Endodermal cell (in vitro differentiated cells): ENCODE results near the gene ZNF701. TPM values are rescaled to one million over a fixed set of nuclear protein-coding genes. Genes with fewer than 3 reads are reported as not detected.
"Not testable (repeated sequence)": the region's sequence is repeated elsewhere in the genome, so short reads cannot be mapped to it uniquely, and the experiment has no call there.

Experiments used
- DNase-seq: peaks from one replicate; pipeline ENCODE4 v3.0.0-alpha.2; 2017
- H3K27ac ChIP-seq: 2 replicates; pipeline ENCODE4 v1.5.1; 2013; ENCODE audit warnings: mild to moderate bottlenecking, low read depth, low read length, moderate library complexity
- H3K27me3 ChIP-seq: 2 replicates; pipeline ENCODE4 v1.6.1; 2013; ENCODE audit warnings: mild to moderate bottlenecking, low read length, moderate library complexity; ENCODE audit not compliant: insufficient read depth, control insufficient read depth, poor library complexity, severe bottlenecking
- H3K36me3 ChIP-seq: 2 replicates; pipeline ENCODE4 v1.7.0; 2013; ENCODE audit warnings: mild to moderate bottlenecking, low read length, moderate library complexity; ENCODE audit not compliant: control insufficient read depth, insufficient read depth
- H3K4me1 ChIP-seq: one replicate; pipeline ENCODE4 v1.7.0; 2013; ENCODE audit warnings: low read length; ENCODE audit not compliant: control insufficient read depth, insufficient read depth
- H3K4me3 ChIP-seq: 2 replicates; pipeline ENCODE4 v1.5.1; 2013; ENCODE audit warnings: mild to moderate bottlenecking, low read length, moderate library complexity
- H3K9ac ChIP-seq: 2 replicates; pipeline ENCODE4 v1.6.1; 2013; ENCODE audit warnings: mild to moderate bottlenecking, low read length, moderate library complexity; ENCODE audit not compliant: poor library complexity, severe bottlenecking; ENCODE audit errors: extremely low read depth
- H3K9me3 ChIP-seq: 2 replicates; pipeline ENCODE4 v1.6.1; 2013; ENCODE audit warnings: mild to moderate bottlenecking, low read length, moderate library complexity; ENCODE audit not compliant: control insufficient read depth
- H3K27ac Mint-ChIP-seq: 2 replicates; pipeline ENCODE4 v1.8.0; 2020; ENCODE audit warnings: mixed read lengths
- H3K27me3 Mint-ChIP-seq: 2 replicates; pipeline ENCODE4 v1.8.0; 2021; ENCODE audit warnings: mild to moderate bottlenecking, mixed read lengths; ENCODE audit not compliant: insufficient read depth
- H3K36me3 Mint-ChIP-seq: 2 replicates; pipeline ENCODE4 v1.8.0; 2020; ENCODE audit warnings: low read depth, mixed read lengths
- H3K4me1 Mint-ChIP-seq: 2 replicates; pipeline ENCODE4 v1.8.0; 2020; ENCODE audit warnings: mixed read lengths
- H3K4me3 Mint-ChIP-seq: 2 replicates; pipeline ENCODE4 v1.8.0; 2020; ENCODE audit warnings: mild to moderate bottlenecking, moderate library complexity, mixed read lengths
- H3K9me3 Mint-ChIP-seq: 2 replicates; pipeline ENCODE4 v1.8.0; 2020; ENCODE audit warnings: mild to moderate bottlenecking, mixed read lengths
- WGBS, 2 experiments: methylation state at CpG; one replicate each; pipeline versions ENCODE4 v1.1.5 to v1.1.7; 2013; ENCODE audit warnings: missing lambda C conversion rate in 2 of 2, mixed read lengths in 1 of 2; ENCODE audit not compliant: insufficient coverage in 1 of 2, insufficient read length in 1 of 2; 5-methylcytosine and 5-hydroxymethylcytosine counted together
- total RNA-seq, 2 donors: library from RNA; stranded (reverse); fragmentation: NEBNext Ultra II Directional in 1 of 2; extraction: Animal tissue kit (Norgen Biotek cat#: 25700) in 1 of 2; gene quantifications; 2 replicates in 1 of 2; 3 replicates in 1 of 2; pipeline ENCODE4 v1.2.1, GENCODE V29; 2021
- TF ChIP-seq, protein P1 (sequence below): fragments of 200-600 bp; sonication (generic); conservative IDR thresholded peaks from 2 replicates; pipeline ENCODE4 v1.5.0; 2021; ENCODE audit warnings: antibody characterized with exemption, mild to moderate bottlenecking

Gene ZNF701
- total RNA-seq, 2 donors from 2014 or later, result 42.0 to 45.3 TPM

DNA sequence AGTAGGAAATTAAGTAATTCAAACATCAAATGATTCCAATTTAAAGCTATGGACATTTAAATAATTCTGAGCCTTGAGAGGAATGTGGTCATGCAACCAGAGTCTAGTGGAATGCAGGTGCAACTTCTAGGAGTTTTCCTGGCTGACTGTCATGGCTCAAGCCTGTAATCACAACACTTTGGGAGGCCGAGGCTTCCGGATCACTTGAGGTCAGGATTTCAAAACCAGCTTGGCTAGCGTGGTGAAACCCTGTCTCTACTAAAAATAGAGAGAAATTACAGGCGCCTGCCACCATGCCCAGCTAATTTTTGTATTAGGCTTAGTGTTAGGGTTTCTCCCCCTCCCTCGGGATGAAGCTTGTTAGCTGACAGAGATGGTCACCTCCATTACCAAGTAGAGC, 36.2 kb upstream of the ZNF701 start:
- Mint-ChIP-seq H3K9me3 (no peaks in the 10 kb centered on the region), H3K27me3 (no peaks in the 10 kb centered on the region), H3K4me3 (no peak overlapping the region), H3K36me3 (peaks cover 33% of the 10 kb centered on the region), H3K4me1 (peaks cover 27% of the 10 kb centered on the region), H3K27ac (peak overlapping the region; percentile 35)
- no peaks in the 10 kb centered on the region for H3K4me1 ChIP-seq
- H3K4me3 ChIP-seq, result no peak overlapping the region
- WGBS, 2 experiments, result 96 to 100% methylated on average over 3 to 5 of the region's 5 CpGs
- no peak overlapping the region for H3K9ac ChIP-seq
- no peak overlapping the region for H3K27ac ChIP-seq
- no peaks in the 10 kb centered on the region for H3K9me3 ChIP-seq
- TF ChIP-seq, protein P1, sequence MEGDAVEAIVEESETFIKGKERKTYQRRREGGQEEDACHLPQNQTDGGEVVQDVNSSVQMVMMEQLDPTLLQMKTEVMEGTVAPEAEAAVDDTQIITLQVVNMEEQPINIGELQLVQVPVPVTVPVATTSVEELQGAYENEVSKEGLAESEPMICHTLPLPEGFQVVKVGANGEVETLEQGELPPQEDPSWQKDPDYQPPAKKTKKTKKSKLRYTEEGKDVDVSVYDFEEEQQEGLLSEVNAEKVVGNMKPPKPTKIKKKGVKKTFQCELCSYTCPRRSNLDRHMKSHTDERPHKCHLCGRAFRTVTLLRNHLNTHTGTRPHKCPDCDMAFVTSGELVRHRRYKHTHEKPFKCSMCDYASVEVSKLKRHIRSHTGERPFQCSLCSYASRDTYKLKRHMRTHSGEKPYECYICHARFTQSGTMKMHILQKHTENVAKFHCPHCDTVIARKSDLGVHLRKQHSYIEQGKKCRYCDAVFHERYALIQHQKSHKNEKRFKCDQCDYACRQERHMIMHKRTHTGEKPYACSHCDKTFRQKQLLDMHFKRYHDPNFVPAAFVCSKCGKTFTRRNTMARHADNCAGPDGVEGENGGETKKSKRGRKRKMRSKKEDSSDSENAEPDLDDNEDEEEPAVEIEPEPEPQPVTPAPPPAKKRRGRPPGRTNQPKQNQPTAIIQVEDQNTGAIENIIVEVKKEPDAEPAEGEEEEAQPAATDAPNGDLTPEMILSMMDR, result no peak
- DNase-seq, result no peak
- H3K36me3 ChIP-seq, result peaks cover 11% of the 10 kb centered on the region
- no peaks in the 10 kb centered on the region for H3K27me3 ChIP-seq

DNA sequence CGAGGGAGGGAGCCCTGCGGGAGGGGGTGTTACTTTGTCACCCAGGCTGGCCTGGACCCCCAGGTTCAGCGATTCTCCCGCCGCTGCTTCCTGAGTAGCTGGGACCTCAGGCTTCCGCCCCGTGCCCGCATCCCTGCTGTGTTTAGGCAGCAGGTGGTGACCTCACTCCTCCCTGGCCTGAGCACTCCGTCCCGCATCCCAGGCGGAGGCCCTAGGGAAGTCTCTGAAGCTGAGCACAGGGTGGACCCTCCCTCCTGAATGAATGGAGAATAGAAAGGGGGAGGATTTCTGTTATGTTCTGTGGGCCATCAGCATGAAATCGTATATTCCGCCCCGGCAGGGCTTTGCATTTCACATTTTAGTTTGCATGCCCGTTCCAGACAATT, 34.7 kb upstream of the ZNF701 start:
- H3K36me3 ChIP-seq, result peaks cover 19% of the 10 kb centered on the region
- H3K4me3 Mint-ChIP-seq, result peak overlapping the region; percentile 82
- H3K4me1 ChIP-seq, DNase-seq, H3K27me3 Mint-ChIP-seq, H3K27me3 ChIP-seq, H3K27ac ChIP-seq, H3K9me3 ChIP-seq, H3K9me3 Mint-ChIP-seq: not testable (repeated sequence)
- H3K27ac Mint-ChIP-seq, result peak overlapping the region; percentile 96
- peak overlapping the region; percentile 6 for H3K9ac ChIP-seq
- H3K4me1 Mint-ChIP-seq, result peaks cover 27% of the 10 kb centered on the region
- H3K36me3 Mint-ChIP-seq, result peaks cover 34% of the 10 kb centered on the region
- WGBS, 2 experiments, result 8 to 17% methylated on average over 12 to 15 of the region's 15 CpGs
- peak overlapping the region; percentile 87 for H3K4me3 ChIP-seq

DNA sequence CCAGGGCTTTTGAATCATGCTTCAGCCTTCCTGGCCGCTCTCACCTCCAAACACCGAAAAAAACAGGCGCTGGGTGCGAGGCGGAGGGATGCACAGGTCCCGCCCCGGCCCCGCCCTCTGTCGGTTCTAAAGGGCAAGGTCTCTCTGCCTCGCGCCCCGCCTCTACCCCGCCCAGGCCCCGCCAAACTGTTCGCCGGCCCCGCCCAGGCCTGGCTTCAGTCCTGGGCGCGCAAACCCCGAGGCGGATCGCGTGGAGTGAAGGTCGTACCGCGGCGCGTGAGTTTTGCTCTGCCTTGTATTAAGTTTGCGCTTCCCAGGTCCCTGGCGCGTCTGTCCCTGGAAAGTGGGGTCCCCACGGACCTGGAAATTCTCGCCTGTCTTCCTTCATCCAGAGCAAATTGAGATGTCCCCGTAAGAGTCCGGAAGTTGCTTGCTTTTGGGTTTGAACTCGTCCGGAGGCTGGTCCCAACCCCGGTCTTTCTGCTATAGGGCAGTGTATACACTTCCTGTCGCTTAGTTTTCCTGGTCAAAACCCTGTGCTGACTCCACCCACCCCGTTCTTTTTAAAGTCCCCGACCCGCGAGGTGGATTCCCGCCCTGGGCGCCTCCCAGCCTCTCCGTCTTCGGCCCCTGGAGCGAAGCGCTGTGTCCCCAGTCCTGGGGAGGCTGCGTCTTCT, 34.2 kb upstream of the ZNF701 start:
- no peaks in the 10 kb centered on the region for H3K9me3 Mint-ChIP-seq
- TF ChIP-seq, protein P1, result peak; percentile 58
- peak overlapping the region; percentile 82 for H3K4me3 Mint-ChIP-seq
- Histone ChIP-seq H3K9me3 (no peaks in the 10 kb centered on the region), H3K27ac (no peak overlapping the region), H3K9ac (peak overlapping the region; percentile 59), H3K27me3 (no peaks in the 10 kb centered on the region), H3K4me1 (no peaks in the 10 kb centered on the region), H3K4me3 (peak overlapping the region; percentile 87), H3K36me3 (peaks cover 23% of the 10 kb centered on the region)
- H3K36me3 Mint-ChIP-seq, result peaks cover 35% of the 10 kb centered on the region
- peak overlapping the region; percentile 96 for H3K27ac Mint-ChIP-seq
- no peaks in the 10 kb centered on the region for H3K27me3 Mint-ChIP-seq
- DNase-seq, result peak; percentile 98
- H3K4me1 Mint-ChIP-seq, result peaks cover 31% of the 10 kb centered on the region
- 2 to 7% methylated on average over 23 to 50 of the region's 50 CpGs for WGBS, 2 experiments

DNA sequence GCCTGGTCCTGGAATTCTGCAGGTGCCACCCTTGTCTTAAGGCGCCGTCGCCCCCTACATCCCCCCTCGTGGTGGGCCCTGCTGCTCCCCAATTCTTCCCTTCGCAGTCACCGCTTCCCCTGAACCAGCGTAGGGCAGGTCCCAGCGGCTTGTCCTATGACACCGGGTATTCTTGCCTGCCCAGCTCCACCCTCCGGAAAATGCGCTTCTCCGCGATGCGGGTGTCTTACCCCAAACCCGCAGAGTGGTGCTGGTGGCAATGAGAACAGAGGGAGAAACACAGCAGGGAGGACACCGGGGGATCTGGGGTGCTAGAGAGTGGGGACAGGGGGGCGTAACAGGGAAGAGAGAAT, 33.7 kb upstream of the ZNF701 start:
- no peaks in the 10 kb centered on the region for H3K9me3 ChIP-seq
- no peaks in the 10 kb centered on the region for H3K27me3 ChIP-seq
- H3K9ac ChIP-seq, result peak overlapping the region; percentile 59
- peaks cover 23% of the 10 kb centered on the region for H3K36me3 ChIP-seq
- no peaks in the 10 kb centered on the region for H3K4me1 ChIP-seq
- WGBS, 2 experiments, result 8 to 14% methylated on average over 8 to 17 of the region's 17 CpGs
- DNase-seq, result no peak
- H3K4me3 ChIP-seq, result peak overlapping the region; percentile 87
- H3K36me3 Mint-ChIP-seq, result peaks cover 37% of the 10 kb centered on the region
- TF ChIP-seq, protein P1, result no peak
- H3K27me3 Mint-ChIP-seq, result no peaks in the 10 kb centered on the region
- peak overlapping the region; percentile 96 for H3K27ac Mint-ChIP-seq
- H3K27ac ChIP-seq, result no peak overlapping the region
- peak overlapping the region; percentile 82 for H3K4me3 Mint-ChIP-seq
- H3K9me3 Mint-ChIP-seq, result no peaks in the 10 kb centered on the region
- peaks cover 36% of the 10 kb centered on the region for H3K4me1 Mint-ChIP-seq

DNA sequence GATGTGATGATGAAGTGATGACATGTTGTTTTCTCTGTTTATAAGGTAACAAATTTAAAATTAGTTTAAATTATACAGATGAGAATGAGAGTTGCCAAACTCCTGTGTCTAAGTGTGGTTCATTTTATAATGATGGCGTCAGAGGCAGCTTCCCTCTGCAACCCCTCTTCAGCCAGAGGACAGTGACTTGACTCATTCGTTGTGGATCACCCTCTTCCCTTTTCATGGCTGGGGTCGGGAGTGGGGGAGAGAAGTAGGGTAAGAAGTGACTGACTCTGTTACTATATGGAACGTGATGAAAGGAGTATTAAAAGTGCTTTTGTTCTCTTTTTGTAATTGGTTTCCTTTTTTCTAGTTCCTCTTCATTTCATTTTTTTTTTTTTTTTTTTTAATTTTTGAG, 31.3 kb upstream of the ZNF701 start:
- H3K4me1 Mint-ChIP-seq, result peaks cover 37% of the 10 kb centered on the region
- not testable (repeated sequence) for H3K27ac Mint-ChIP-seq, H3K9me3 Mint-ChIP-seq

More for the DNA sequence above, 31.3 kb upstream of the ZNF701 start:
- H3K36me3 Mint-ChIP-seq, result peaks cover 44% of the 10 kb centered on the region
- peaks cover 27% of the 10 kb centered on the region for H3K36me3 ChIP-seq
- H3K27ac ChIP-seq, H3K4me3 Mint-ChIP-seq, H3K27me3 Mint-ChIP-seq, H3K4me3 ChIP-seq, H3K9ac ChIP-seq, H3K4me1 ChIP-seq, H3K27me3 ChIP-seq, H3K9me3 ChIP-seq, DNase-seq: not testable (repeated sequence)
- no CpG with 5 or more reads among the region's 4 CpGs for WGBS, 2 experiments
